CD4-positive, alpha-beta memory T cell (primary cell): ENCODE results near the gene CCDC141. TPM values are rescaled to one million over a fixed set of nuclear protein-coding genes. Genes with fewer than 3 reads are reported as not detected.

Experiments used
- CTCF ChIA-PET: fragments of 350-600 bp; sonication (Branson Sonifier 250); formaldehyde crosslinking; loops from one replicate; lab custom pipeline; 2021; ENCODE audit warnings: inconsistent platforms; ENCODE audit not compliant: partially characterized antibody; lab: Charles Lee
- POLR2A ChIA-PET: fragments of 350-600 bp; sonication (Branson Sonifier 250); formaldehyde crosslinking; loops from one replicate; lab custom pipeline; 2021; ENCODE audit not compliant: partially characterized antibody; lab: Charles Lee
- DNase-seq, 5 donors: peaks; one replicate each; pipeline versions ENCODE4 v3.0.0 to v3.0.0-alpha.2; 2020 to 2022; ENCODE audit warnings: mixed read lengths in 1 of 5
- H3K27ac ChIP-seq: one replicate; pipeline ENCODE4 v1.7.0; 2013; ENCODE audit warnings: low read depth, low read length
- H3K27me3 ChIP-seq: 2 replicates; pipeline ENCODE4 v1.7.0; 2013; ENCODE audit warnings: mild to moderate bottlenecking, low read length, moderate library complexity; ENCODE audit not compliant: insufficient read depth
- H3K36me3 ChIP-seq: 2 replicates; pipeline ENCODE4 v1.7.0; 2013; ENCODE audit warnings: mild to moderate bottlenecking, low read length, moderate library complexity; ENCODE audit not compliant: insufficient read depth
- H3K4me1 ChIP-seq: 2 replicates; pipeline ENCODE4 v1.7.0; 2013; ENCODE audit warnings: mild to moderate bottlenecking, low read length, moderate library complexity; ENCODE audit not compliant: insufficient read depth
- H3K4me3 ChIP-seq, 2 donors: one replicate each; pipeline ENCODE4 v1.7.0; 2013; ENCODE audit warnings: low read length in 2 of 2, mild to moderate bottlenecking in 1 of 2
- H3K9me3 ChIP-seq, 2 donors: one replicate each; pipeline ENCODE4 v1.7.0; 2013; ENCODE audit warnings: low read length in 2 of 2, control low read depth in 1 of 2; ENCODE audit not compliant: control insufficient read depth in 1 of 2
- H3K27ac Mint-ChIP-seq, 7 donors: one replicate each; pipeline ENCODE4 v1.8.0; 2020 to 2021; ENCODE audit warnings: mixed read lengths in 7 of 7, mild to moderate bottlenecking in 6 of 7, inconsistent platforms in 3 of 7, moderate library complexity in 3 of 7
- H3K27me3 Mint-ChIP-seq, 2 donors: one replicate each; pipeline ENCODE4 v1.8.0; 2020 to 2021; ENCODE audit warnings: mixed read lengths in 2 of 2
- H3K36me3 Mint-ChIP-seq, 2 donors: one replicate each; pipeline ENCODE4 v1.8.0; 2020 to 2021; ENCODE audit warnings: mixed read lengths in 2 of 2, inconsistent platforms in 1 of 2, mild to moderate bottlenecking in 1 of 2
- H3K4me1 Mint-ChIP-seq, 4 donors: one replicate each; pipeline ENCODE4 v1.8.0; 2020 to 2021; ENCODE audit warnings: mixed read lengths in 4 of 4, mild to moderate bottlenecking in 1 of 4
- H3K4me3 Mint-ChIP-seq, 8 donors: one replicate each; pipeline ENCODE4 v1.8.0; 2020 to 2021; ENCODE audit warnings: mixed read lengths in 8 of 8, mild to moderate bottlenecking in 7 of 8, moderate library complexity in 6 of 8, inconsistent platforms in 3 of 8
- H3K9me3 Mint-ChIP-seq, 8 donors: one replicate each; pipeline ENCODE4 v1.8.0; 2020 to 2021; ENCODE audit warnings: mixed read lengths in 8 of 8, mild to moderate bottlenecking in 5 of 8, inconsistent platforms in 3 of 8, moderate library complexity in 1 of 8
- intact Hi-C: fragments of 100-400 bp; cut with micrococcal nuclease; formaldehyde crosslinking; loops from one replicate; pipeline ENCODE4 v1.15.1; 2023
- polyA plus RNA-seq, 2 donors: library from polyadenylated mRNA; unstranded; fragments of 300-500 nt; fragmentation: Illumina TruSeq; gene quantifications; one replicate each; pipeline ENCODE4 v1.2.3, GENCODE V29; 2021
- total RNA-seq, 2 experiments: library from RNA; stranded (reverse); gene quantifications; one replicate each; pipeline ENCODE4 v1.2.3, GENCODE V29; 2021

The CCDC141 gene
- total and polyA plus RNA-seq, 4 experiments from 2014 or later: 0.73 to 8.2 (median 5.3) TPM

DNA sequence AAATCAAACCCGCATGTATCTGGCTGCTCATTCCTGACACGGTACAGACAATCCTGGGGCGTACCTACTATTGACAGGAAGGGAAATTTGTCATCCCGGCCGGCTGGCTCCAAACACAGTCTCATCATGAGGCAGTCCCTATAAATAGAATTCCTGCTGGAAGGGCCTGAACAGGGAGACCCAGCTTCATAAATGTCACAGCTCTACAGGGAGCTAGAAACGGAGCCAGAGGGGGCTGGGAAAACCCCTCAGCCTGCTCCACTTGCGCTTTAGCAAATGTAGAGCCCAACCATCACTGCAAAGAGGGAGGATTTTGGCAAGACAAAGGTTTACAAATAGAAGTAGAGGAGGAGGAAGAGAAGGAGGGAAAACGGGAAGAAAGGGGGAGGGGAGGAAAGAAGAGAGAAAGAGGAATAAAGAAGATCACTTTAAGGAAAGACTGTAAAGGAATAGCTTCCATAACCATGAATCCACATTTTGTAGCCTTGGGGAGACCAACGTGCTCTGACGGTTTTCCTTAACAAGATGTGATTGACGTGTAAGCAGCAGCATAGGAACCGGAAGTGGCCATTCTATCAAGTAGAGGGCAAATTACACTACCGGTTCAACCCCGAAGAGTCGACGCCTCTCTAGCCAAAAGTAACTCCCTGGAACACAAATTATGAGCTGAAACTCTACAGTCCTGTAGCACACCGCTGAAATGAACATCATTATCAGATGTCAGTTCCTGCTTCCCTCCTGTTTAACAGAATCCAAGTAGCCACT, 185.9 kb downstream of the CCDC141 start:
- Histone ChIP-seq H3K9me3 (no peaks in the 10 kb centered on the region), H3K4me1 (no peaks in the 10 kb centered on the region), H3K36me3 (no peaks in the 10 kb centered on the region), H3K4me3 (no peak overlapping the region), H3K27ac (no peak overlapping the region), H3K27me3 (no peaks in the 10 kb centered on the region)
- H3K27me3 Mint-ChIP-seq: no peaks in the 10 kb centered on the region
- no peak for DNase-seq
- no peaks in the 10 kb centered on the region for H3K36me3 Mint-ChIP-seq
- peaks cover 0 to 2% (median 0%) of the 10 kb centered on the region in 4 donors for H3K4me1 Mint-ChIP-seq
- H3K9me3 Mint-ChIP-seq: no peaks in the 10 kb centered on the region
- no peak overlapping the region for H3K4me3 Mint-ChIP-seq
- POLR2A ChIA-PET: no interaction called here
- no peak overlapping the region for H3K27ac Mint-ChIP-seq
- intact Hi-C loops: no loop called here
- CTCF ChIA-PET: interaction anchor here (0.6 to 1.2 kb wide), 2 partner anchors 265 to 1141 kb away, joined by 3 read pairs; no protein-coding TSS in a partner anchor

DNA sequence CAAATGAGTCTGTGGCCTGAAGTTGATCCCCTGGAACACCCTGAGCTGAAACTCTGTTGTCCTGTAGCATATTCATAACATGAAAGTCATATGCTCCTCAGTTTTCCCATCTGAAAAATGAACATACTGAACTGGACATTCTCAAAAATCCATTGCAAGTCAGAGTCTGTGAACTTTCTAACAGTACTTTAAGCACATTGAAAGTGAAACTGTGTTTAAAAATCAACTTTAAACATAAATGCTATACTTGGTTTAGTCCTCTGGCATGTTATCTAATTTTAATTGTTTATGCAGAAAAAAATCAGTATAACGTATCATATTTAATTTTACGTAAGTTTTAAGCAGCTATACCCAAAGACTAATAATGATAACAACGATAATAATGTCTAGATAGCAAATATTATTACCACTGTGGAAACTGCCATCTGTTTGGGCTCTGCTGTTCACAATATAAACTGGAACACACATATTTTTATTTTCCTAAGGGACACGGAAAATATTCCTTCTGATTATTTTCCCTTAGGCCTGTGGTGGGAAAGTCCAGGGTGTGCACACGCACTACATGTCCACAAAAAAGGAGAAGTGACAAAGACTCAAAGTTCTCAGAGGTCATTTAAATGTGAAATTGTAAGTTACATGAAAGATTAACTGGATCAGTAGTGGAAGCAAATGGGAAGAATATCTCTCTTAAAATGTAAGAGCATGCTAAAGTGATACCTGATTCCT, 186.6 kb downstream of the CCDC141 start:
- H3K4me3 ChIP-seq: no peak overlapping the region
- H3K9me3 ChIP-seq: no peaks in the 10 kb centered on the region
- POLR2A ChIA-PET: no interaction called here
- Mint-ChIP-seq H3K36me3 (no peaks in the 10 kb centered on the region), H3K4me1 (peaks cover 0 to 2% (median 0%) of the 10 kb centered on the region in 4 donors), H3K27ac (no peak overlapping the region), H3K27me3 (no peaks in the 10 kb centered on the region), H3K4me3 (no peak overlapping the region), H3K9me3 (no peaks in the 10 kb centered on the region)
- DNase-seq: no peak
- H3K4me1 ChIP-seq: no peaks in the 10 kb centered on the region
- no peaks in the 10 kb centered on the region for H3K27me3 ChIP-seq
- H3K27ac ChIP-seq: no peak overlapping the region
- H3K36me3 ChIP-seq: no peaks in the 10 kb centered on the region
- CTCF ChIA-PET: interaction anchor here (1.2 kb wide), 1 partner anchor 266 kb away, joined by 3 read pairs; no protein-coding TSS in a partner anchor
- intact Hi-C loops: no loop called here

DNA sequence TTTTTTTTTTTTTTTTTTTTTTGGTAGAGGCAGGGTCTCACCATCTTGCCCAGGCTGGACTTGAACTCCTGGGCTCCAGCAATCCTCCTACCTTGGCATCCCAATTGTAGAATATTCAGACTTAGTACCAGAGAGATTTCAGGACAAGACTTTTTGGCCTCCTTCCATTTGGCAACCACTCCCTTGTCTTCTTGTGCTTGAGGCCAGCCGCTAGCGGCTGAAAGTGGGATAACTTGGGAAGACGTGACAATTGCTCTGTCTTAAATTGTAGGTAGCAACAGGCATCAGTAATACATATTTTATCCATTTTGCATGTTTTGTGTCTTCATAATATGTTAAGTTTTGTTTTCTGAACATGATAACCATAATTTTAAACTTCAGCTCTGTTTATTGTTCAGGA, 189.4 kb downstream of the CCDC141 start:
- Histone ChIP-seq H3K4me3 (no peak overlapping the region), H3K4me1 (no peaks in the 10 kb centered on the region), H3K27me3 (no peaks in the 10 kb centered on the region), H3K36me3 (no peaks in the 10 kb centered on the region), H3K9me3 (no peaks in the 10 kb centered on the region), H3K27ac (no peak overlapping the region)
- ChIA-PET POLR2A (no interaction called here), CTCF (no interaction called here)
- H3K27me3 Mint-ChIP-seq: no peaks in the 10 kb centered on the region
- no peaks in the 10 kb centered on the region for H3K36me3 Mint-ChIP-seq
- no peak overlapping the region for H3K4me3 Mint-ChIP-seq
- no peaks in the 10 kb centered on the region for H3K9me3 Mint-ChIP-seq
- H3K27ac Mint-ChIP-seq: no peak overlapping the region
- peaks cover 0 to 2% (median 0%) of the 10 kb centered on the region in 4 donors for H3K4me1 Mint-ChIP-seq
- intact Hi-C loops: no loop called here
- no peak for DNase-seq

DNA sequence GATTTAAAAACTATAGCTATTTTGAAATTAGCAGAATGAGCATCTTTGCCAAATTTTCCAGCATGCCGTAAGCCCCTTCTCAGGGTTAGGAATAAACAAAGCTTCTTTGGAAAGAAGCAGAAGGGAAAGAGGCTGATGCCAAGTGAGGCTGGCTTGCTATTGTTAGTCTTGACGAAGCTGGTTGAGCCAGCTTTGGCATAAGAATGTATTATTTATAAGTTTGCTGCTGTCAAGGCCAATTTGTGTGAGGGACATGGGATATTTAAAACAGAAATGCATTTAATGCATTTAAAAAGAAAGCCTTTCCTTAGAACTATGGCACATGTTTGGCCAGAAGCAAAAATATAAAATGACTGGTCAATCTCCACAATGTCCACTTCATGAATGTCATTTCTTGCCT, 190.2 kb downstream of the CCDC141 start:
- no peaks in the 10 kb centered on the region for H3K36me3 Mint-ChIP-seq
- no peak for DNase-seq
- Histone ChIP-seq H3K36me3 (no peaks in the 10 kb centered on the region), H3K27me3 (no peaks in the 10 kb centered on the region), H3K4me1 (no peaks in the 10 kb centered on the region), H3K4me3 (no peak overlapping the region), H3K27ac (no peak overlapping the region), H3K9me3 (no peaks in the 10 kb centered on the region)
- no peaks in the 10 kb centered on the region for H3K27me3 Mint-ChIP-seq
- ChIA-PET CTCF (interaction anchor here (0.6 kb wide), 1 partner anchor 365 kb away, joined by 3 read pairs; no protein-coding TSS in a partner anchor), POLR2A (no interaction called here)
- intact Hi-C loops: no loop called here
- peaks cover 0 to 2% (median 0%) of the 10 kb centered on the region in 4 donors for H3K4me1 Mint-ChIP-seq
- no peak overlapping the region for H3K4me3 Mint-ChIP-seq
- H3K9me3 Mint-ChIP-seq: no peaks in the 10 kb centered on the region
- no peak overlapping the region for H3K27ac Mint-ChIP-seq

DNA sequence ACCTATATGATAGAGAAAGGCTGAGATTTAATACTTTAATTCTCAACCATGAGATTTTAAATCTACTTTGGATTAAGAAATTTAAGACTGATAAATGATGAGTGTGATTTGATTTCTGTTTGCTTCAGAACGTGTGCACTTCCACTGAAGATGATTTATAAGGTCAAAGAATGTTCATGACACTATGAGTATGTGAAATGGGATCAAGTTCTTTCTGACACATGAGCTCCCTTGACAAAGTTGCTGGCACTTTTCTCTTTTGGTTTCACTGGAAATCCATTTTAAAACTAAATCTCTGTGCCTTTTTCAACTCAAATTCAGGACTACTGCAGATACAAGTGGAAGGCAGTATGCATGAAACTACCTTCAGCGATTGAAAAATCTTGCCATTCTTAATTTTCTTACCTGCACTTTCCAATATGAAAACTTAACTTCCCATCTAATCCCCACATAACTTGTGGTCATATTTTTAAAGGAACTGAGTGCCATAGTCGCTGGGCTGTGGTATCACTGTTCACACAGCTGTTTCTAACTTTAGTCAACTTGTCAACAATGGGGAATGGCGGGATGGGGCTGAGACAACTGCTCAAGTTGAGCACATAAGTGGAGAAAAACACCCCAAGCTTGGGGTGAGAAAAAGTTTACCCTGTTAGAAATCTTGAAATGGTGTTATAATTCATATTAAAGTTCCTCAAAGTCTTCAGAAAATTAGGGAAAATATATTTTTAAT, 190.9 kb downstream of the CCDC141 start:
- Mint-ChIP-seq H3K27ac (no peak overlapping the region), H3K36me3 (no peaks in the 10 kb centered on the region), H3K27me3 (no peaks in the 10 kb centered on the region), H3K4me1 (peaks cover 0 to 2% (median 0%) of the 10 kb centered on the region in 4 donors), H3K9me3 (no peaks in the 10 kb centered on the region), H3K4me3 (no peak overlapping the region)
- H3K4me3 ChIP-seq: no peak overlapping the region
- no peaks in the 10 kb centered on the region for H3K4me1 ChIP-seq
- ChIA-PET CTCF (interaction anchor here (0.6 kb wide), 1 partner anchor 365 kb away, joined by 3 read pairs; no protein-coding TSS in a partner anchor), POLR2A (no interaction called here)
- H3K36me3 ChIP-seq: no peaks in the 10 kb centered on the region
- no peak overlapping the region for H3K27ac ChIP-seq
- DNase-seq: no peak
- intact Hi-C loops: no loop called here
- H3K9me3 ChIP-seq: no peaks in the 10 kb centered on the region
- H3K27me3 ChIP-seq: no peaks in the 10 kb centered on the region

DNA sequence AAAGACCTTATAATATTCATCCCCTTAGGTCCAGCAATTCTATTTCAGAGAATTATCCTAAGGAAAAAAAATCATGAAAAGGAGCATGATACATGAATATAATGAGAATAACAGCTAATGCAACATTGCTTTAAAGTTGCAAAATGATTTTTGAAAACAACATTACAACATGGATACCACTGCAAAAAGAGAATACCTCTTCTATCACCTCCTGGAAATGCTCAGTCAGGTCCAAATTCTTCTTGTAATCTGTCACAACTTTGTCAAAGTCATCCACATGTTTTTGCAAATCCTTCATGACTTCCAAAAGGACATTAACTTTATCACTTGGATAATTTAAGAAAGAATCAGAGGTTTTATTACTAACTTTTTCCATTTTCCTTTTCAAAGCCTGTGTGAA, 194.8 kb downstream of the CCDC141 start:
- Histone ChIP-seq H3K4me1 (no peaks in the 10 kb centered on the region), H3K9me3 (no peaks in the 10 kb centered on the region), H3K4me3 (no peak overlapping the region), H3K36me3 (no peaks in the 10 kb centered on the region), H3K27me3 (no peaks in the 10 kb centered on the region), H3K27ac (no peak overlapping the region)
- Mint-ChIP-seq H3K36me3 (no peaks in the 10 kb centered on the region), H3K4me1 (no peaks in the 10 kb centered on the region), H3K4me3 (no peak overlapping the region), H3K27me3 (no peaks in the 10 kb centered on the region), H3K9me3 (no peaks in the 10 kb centered on the region), H3K27ac (no peak overlapping the region)
- intact Hi-C loops: no loop called here
- CTCF ChIA-PET: no interaction called here
- POLR2A ChIA-PET: no interaction called here
- no peak for DNase-seq

DNA sequence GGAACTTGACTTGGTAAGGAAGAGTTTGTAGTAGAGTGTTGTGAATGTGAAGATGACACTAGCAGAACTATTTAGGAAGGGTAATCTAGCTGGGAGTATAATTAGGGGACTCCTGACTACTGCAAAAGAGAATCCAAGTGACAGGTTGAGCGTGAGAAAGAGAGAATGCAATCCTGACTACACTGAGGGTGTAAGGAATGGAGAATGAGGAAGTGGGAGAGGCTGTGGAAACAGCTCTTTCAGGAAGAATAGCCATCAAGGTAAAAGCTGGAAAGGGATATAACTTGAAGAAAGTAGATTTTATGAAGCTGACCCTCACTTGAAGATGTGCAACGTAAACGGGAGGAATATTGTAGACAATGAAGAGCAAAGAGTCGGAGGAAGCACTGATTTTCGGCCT, 201.6 kb downstream of the CCDC141 start:
- peaks cover 3 to 11% of the 10 kb centered on the region in 2 donors for H3K36me3 Mint-ChIP-seq
- CTCF ChIA-PET: no interaction called here

More for the DNA sequence above, 201.6 kb downstream of the CCDC141 start:
- H3K4me3 Mint-ChIP-seq: no peak overlapping the region
- H3K9me3 Mint-ChIP-seq: no peaks in the 10 kb centered on the region
- no peak overlapping the region for H3K27ac Mint-ChIP-seq
- intact Hi-C loops: no loop called here
- H3K27ac ChIP-seq: no peak overlapping the region
- no peak for DNase-seq
- no peaks in the 10 kb centered on the region for H3K9me3 ChIP-seq
- no peaks in the 10 kb centered on the region for H3K27me3 ChIP-seq
- no peaks in the 10 kb centered on the region for H3K27me3 Mint-ChIP-seq
- POLR2A ChIA-PET: no interaction called here
- no peaks in the 10 kb centered on the region for H3K36me3 ChIP-seq
- no peaks in the 10 kb centered on the region for H3K4me1 Mint-ChIP-seq
- no peak overlapping the region for H3K4me3 ChIP-seq
- H3K4me1 ChIP-seq: no peaks in the 10 kb centered on the region
